ENCODE results near the gene PASK. TPM values are rescaled to one million over a fixed set of nuclear protein-coding genes. Genes with fewer than 3 reads are reported as not detected.

The PASK gene
- 0.54 and 1.9 TPM in 2 replicates for total RNA-seq

GRCh38 chr2:241148891-241149674 is at the start of gene PASK:
Gene PASK, minus strand, starts transcription at chr2:241149472. Its CDS starts 6,440 bp downstream, at chr2:241143032.

GRCh38 chr2:241188361-241189092 is 39.3 kb upstream of the PASK start, which contains the start of gene ANO7:
Gene ANO7, plus strand, starts transcription at chr2:241188677. Its CDS starts 1,387 bp downstream, at chr2:241190064.

GRCh38 chr2:241149925-241150659 is 820 bp upstream of the PASK start, which contains the start of gene PPP1R7:
Gene PPP1R7, plus strand, starts transcription at chr2:241150467. Its CDS starts 29 bp downstream, at chr2:241150496.

GRCh38 chr2:241102239-241102803 is 47.0 kb downstream of the PASK start, which contains the start of gene MTERF4:
Gene MTERF4, minus strand, starts transcription at chr2:241102287. Its CDS starts 14 bp downstream, at chr2:241102273.

Other genes starting within 250 kb of the PASK start
- 1.8 TPM in 1 of 2 replicates, not detected in the other for gene CROCC2, start 243.1 kb downstream of the PASK start, total RNA-seq
- 38.1 and 84.5 TPM in 2 replicates for gene SNED1, start 150.9 kb downstream of the PASK start, total RNA-seq
- gene MTERF4, start 47.2 kb downstream of the PASK start, total RNA-seq = 16.5 and 26.4 TPM in 2 replicates
- gene PPP1R7, start 995 bp upstream of the PASK start, total RNA-seq = 63.9 and 77.3 TPM in 2 replicates
- gene ANO7, start 39.2 kb upstream of the PASK start, total RNA-seq = 1.6 and 2.0 TPM in 2 replicates
- gene HDLBP, start 166.2 kb upstream of the PASK start, total RNA-seq = 646 and 686 TPM in 2 replicates
- gene SEPTIN2, start 166.5 kb upstream of the PASK start, total RNA-seq = 364 and 366 TPM in 2 replicates
- gene FARP2, start 206.8 kb upstream of the PASK start, total RNA-seq = 30.3 and 42.9 TPM in 2 replicates

Data from cardiac atrium fibroblast (primary cell).